ENCODE results near the gene DMAC2. TPM values are rescaled to one million over a fixed set of nuclear protein-coding genes. Genes with fewer than 3 reads are reported as not detected.

The DMAC2 gene
- total and polyA plus RNA-seq, 2 of the 13 experiments (the other 11 are each of a cell fraction or from before 2014, with no cell fraction given), result 39.0 to 66.0 TPM

GRCh38 chr19:41456342-41456918 is 16.7 kb upstream of the DMAC2 start:
- Histone ChIP-seq H3K27ac (ENCODE audit: extremely low read length, insufficient read depth, low read length) (no peak overlapping the region), H3K27me3 (ENCODE audit: control insufficient read depth in 1 of 2, insufficient read depth in 2 of 2, low read length in 2 of 2) (no peaks in the 10 kb centered on the region; a peak in 1 of 5 replicates), H3K4me2 (ENCODE audit: low read depth, low read length) (no peak overlapping the region), H3K79me2 (ENCODE audit: insufficient read depth, low read length) (no peaks in the 10 kb centered on the region), H2AFZ (ENCODE audit: low read length) (no peak overlapping the region), H3K9ac (ENCODE audit: insufficient read depth, low read depth, low read length) (no peak overlapping the region), H4K20me1 (ENCODE audit: insufficient read depth, low read length) (no peaks in the 10 kb centered on the region), H3K36me3 (replicated peaks in 1 of 2; ENCODE audit: control insufficient read depth in 1 of 2, insufficient read depth in 2 of 2, low read length in 2 of 2) (no peaks in the 10 kb centered on the region), H3K4me3 (replicated peaks in 1 of 3; ENCODE audit: insufficient read depth in 1 of 3, low read depth in 2 of 3, low read length in 3 of 3) (no peak overlapping the region), H3K4me1 (ENCODE audit: insufficient read depth, low read length) (no peaks in the 10 kb centered on the region), H3K9me3 (ENCODE audit: low read length) (peaks cover 6% of the 10 kb centered on the region; the same call in 1 of the 2 replicates)
- CTCF ChIA-PET (ENCODE audit: low intra/inter-chr PET ratio, low total read pairs), result no interaction called here
- DNase-seq (ENCODE audit: low spot score) (no peak), ATAC-seq (no peak), FAIRE-seq (no peak)
- intact Hi-C loops (cut with micrococcal nuclease; ENCODE audit: unreplicated experiment), result no loop called here
- TF ChIP-seq PCBP2 (optimal IDR thresholded peaks at IDR 0.05; ENCODE audit: low read depth, low read length, poor library complexity, severe bottlenecking) (no peak), ZNF432 (CRISPR knock-in tag; IDR thresholded peaks at IDR 0.05; ENCODE audit: borderline replicate concordance) (no peak), SNAI1 (CRISPR knock-in tag; IDR thresholded peaks at IDR 0.05; ENCODE audit: borderline replicate concordance) (no peak), KLF6 (CRISPR knock-in tag; IDR thresholded peaks at IDR 0.05) (no peak), CHD4 (IDR thresholded peaks at IDR 0.05; ENCODE audit: borderline replicate concordance, low read length) (no peak), ZBTB25 (CRISPR knock-in tag; IDR thresholded peaks at IDR 0.05) (no peak), PAF1 (CRISPR knock-in tag; IDR thresholded peaks at IDR 0.05) (no peak)
- POLR2A ChIA-PET, result interaction anchor here (0.6 kb wide), 1 partner anchor 23 kb away, joined by 3 read pairs; no protein-coding TSS in a partner anchor
- WGBS (ENCODE audit: low lambda C conversion rate), result 2% methylated on average over 7 of the region's 7 CpGs
- in situ Hi-C loops (cut with HindIII; ENCODE audit: extremely low pct_ligation_motif_present, low pct_unique_long_range_greater_than_20kb), result no loop called here
- no TSS peak for BruUV-seq (replicated peaks)

- WGBS (ENCODE audit: low lambda C conversion rate), result 0% methylated on average over 2 of the region's 2 CpGs
- in situ Hi-C loops (cut with HindIII; ENCODE audit: extremely low pct_ligation_motif_present, low pct_unique_long_range_greater_than_20kb), result no loop called here
Measured at GRCh38 chr19:41455936-41456335, 16.2 kb upstream of the DMAC2 start.

More at GRCh38 chr19:41455936-41456335, 16.2 kb upstream of the DMAC2 start:
- no TSS peak for BruUV-seq (replicated peaks)
- CTCF ChIA-PET (ENCODE audit: low intra/inter-chr PET ratio, low total read pairs), result no interaction called here
- no peak overlapping the region for H2AFZ ChIP-seq (ENCODE audit: low read length)
- H3K9me3 ChIP-seq (ENCODE audit: low read length), result peaks cover 6% of the 10 kb centered on the region; the same call in 1 of the 2 replicates
- no peak overlapping the region for H3K9ac ChIP-seq (ENCODE audit: insufficient read depth, low read depth, low read length)
- TF ChIP-seq TAF15 (IDR thresholded peaks at IDR 0.05; ENCODE audit: low read depth, low read length, poor library complexity, severe bottlenecking), result no peak
- TF ChIP-seq ZNF468 (CRISPR knock-in tag; IDR thresholded peaks at IDR 0.05), result no peak
- no peak for TF ChIP-seq SRSF4 (IDR thresholded peaks at IDR 0.05; ENCODE audit: low read depth, low read length, poor library complexity, severe bottlenecking)
- TF ChIP-seq ZNF780A (CRISPR knock-in tag; IDR thresholded peaks at IDR 0.05), result no peak
- no peak for TF ChIP-seq FOXP1 (IDR thresholded peaks at IDR 0.05)
- no peak for TF ChIP-seq FOXP1 (CRISPR knock-in tag; IDR thresholded peaks at IDR 0.05)
- TF ChIP-seq DMTF1 (CRISPR knock-in tag; IDR thresholded peaks at IDR 0.05), result no peak
- ATAC-seq (no peak), FAIRE-seq (no peak), DNase-seq (ENCODE audit: low spot score) (no peak)
- H3K4me1 ChIP-seq (ENCODE audit: insufficient read depth, low read length), result no peaks in the 10 kb centered on the region
- no peak overlapping the region for H3K4me3 ChIP-seq (replicated peaks in 1 of 3; ENCODE audit: insufficient read depth in 1 of 3, low read depth in 2 of 3, low read length in 3 of 3)
- H4K20me1 ChIP-seq (ENCODE audit: insufficient read depth, low read length), result no peaks in the 10 kb centered on the region
- H3K36me3 ChIP-seq (replicated peaks in 1 of 2; ENCODE audit: control insufficient read depth in 1 of 2, insufficient read depth in 2 of 2, low read length in 2 of 2), result no peaks in the 10 kb centered on the region
- intact Hi-C loops (cut with micrococcal nuclease; ENCODE audit: unreplicated experiment), result no loop called here
- no peak overlapping the region for H3K27ac ChIP-seq (ENCODE audit: extremely low read length, insufficient read depth, low read length)
- POLR2A ChIA-PET, result interaction anchor here (0.6 kb wide), 1 partner anchor 23 kb away, joined by 3 read pairs; no protein-coding TSS in a partner anchor
- H3K79me2 ChIP-seq (ENCODE audit: insufficient read depth, low read length), result no peaks in the 10 kb centered on the region
- no peaks in the 10 kb centered on the region; a peak in 1 of 5 replicates for H3K27me3 ChIP-seq (ENCODE audit: control insufficient read depth in 1 of 2, insufficient read depth in 2 of 2, low read length in 2 of 2)
- no peak overlapping the region for H3K4me2 ChIP-seq (ENCODE audit: low read depth, low read length)

Data from HepG2 (cell line).